GM18526 (cell line): Measurements from ENCODE around the gene ABHD10.

ENCODE experiments used
- POLR2A ChIP-seq: IDR thresholded peaks from 3 replicates; pipeline ENCODE4 v1.6.1; 2011; ENCODE audit not compliant: insufficient read length; ENCODE audit errors: extremely low read depth

ABHD10 gene

DNA sequence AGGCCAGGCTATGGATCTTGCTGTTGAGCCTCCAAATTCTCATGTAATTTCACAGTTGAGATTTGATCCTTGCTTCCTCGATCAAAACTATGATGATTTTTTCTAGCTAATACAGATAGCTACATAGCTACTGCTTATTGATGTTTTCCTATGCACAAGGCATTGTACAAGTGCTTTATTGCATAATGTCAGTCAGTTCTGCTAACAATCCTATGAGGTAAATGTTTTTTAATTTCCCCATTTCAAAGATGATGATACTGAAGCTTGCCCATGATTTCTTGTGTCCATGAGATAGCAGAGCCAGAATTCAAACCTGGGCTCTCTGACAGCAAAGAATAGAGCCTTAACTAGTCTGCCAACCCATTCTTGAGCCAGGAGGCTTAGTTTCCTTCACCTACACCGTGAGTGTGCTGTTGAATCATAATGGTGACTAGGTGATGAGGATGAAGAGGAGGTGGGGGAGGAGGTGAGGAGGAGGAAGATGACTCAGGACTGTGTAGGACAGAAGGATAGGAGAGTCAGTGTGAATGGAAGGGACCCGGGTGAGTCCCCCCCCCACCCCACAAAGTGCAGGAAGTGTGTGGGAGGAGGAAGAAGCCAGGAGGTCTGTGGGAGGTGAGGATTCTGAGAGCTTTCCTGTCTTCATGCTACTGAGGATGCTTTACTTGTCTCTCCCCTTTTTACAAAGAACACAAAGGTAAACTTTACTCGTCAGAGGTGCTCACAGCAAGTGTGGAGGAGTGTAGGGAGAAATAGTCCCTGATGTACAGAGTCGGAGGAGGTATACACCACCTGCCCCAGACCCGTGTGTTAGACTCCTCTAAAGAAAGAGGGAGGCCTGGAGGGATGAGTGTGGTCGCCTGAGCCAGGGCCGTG is 23.5 kb downstream of the ABHD10 start:
- no peak for TF ChIP-seq POLR2A

DNA sequence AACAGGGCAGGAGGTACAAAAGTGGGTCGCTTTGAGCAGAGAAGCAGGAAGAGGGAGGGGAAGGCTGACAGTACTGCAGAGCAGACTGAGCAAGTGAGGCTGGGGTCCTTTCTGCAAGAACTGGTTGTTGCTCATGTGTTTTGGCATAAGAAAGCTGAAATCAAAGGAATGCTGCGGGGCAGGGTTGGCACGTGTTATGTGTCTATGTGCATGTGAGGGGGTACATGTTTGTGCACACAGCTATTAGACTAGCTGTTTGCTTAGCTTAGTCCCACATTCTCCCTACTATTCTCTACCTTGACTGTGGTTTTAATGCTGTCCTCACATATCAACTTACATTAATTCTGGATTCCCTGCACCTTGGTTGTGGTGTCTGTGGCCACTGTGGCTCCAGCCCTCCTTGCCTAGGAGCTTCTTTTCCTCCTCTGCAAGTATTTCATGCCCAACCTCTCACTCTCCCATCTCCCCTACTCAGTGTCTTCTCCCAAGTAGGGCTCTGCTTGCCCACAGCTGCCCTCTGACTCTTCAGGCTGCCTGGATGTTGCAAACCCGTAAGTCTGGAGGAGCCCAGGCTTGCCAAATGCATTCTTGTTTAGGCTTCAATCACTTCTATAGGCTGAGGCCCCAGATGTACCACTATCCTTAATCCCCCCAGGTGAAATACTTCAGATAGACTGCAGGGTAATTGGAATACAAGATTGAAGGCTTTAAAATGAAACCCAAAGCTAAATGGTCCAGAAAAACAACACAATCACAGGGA is 24.7 kb downstream of the ABHD10 start:
- TF ChIP-seq POLR2A, result no peak

DNA sequence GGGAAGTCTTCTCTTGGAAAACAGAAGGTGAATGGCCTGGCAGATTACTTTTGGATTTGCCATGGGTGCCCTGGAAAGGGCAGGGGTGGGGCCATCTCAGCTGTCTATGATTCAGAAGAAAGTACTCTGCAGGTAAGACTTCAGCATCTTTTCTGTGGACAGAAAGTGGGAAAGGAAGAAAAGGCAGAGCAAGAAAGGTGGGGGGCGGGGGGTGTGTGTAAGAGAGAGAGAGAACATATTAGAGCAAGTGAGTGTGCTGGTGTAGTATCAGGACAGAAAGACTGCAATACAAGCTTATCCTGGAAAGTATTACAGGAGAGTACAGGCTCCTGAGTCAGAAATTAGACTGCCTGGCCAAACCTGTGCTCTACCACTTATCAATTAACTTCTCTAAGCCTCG is 25.4 kb downstream of the ABHD10 start:
- no peak for TF ChIP-seq POLR2A

DNA sequence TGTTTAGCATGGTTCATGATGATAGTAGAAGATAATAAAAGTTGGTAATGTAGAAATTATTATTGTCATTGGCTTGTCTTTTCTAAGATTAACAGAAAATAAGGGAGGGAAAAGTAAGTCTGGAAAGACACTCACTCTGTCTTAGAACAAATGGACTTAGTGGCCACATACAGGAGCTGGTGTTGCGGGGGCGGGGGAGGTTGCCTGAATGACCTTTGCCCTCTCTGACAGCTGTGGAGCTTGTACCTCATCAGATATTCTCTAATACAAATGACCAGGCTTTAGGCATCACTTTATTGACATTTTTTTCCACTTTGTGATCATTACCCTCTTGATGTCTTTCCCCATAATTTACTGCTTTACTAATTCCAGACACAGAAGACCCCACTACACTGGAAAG is 25.8 kb downstream of the ABHD10 start:
- TF ChIP-seq POLR2A, result no peak

DNA sequence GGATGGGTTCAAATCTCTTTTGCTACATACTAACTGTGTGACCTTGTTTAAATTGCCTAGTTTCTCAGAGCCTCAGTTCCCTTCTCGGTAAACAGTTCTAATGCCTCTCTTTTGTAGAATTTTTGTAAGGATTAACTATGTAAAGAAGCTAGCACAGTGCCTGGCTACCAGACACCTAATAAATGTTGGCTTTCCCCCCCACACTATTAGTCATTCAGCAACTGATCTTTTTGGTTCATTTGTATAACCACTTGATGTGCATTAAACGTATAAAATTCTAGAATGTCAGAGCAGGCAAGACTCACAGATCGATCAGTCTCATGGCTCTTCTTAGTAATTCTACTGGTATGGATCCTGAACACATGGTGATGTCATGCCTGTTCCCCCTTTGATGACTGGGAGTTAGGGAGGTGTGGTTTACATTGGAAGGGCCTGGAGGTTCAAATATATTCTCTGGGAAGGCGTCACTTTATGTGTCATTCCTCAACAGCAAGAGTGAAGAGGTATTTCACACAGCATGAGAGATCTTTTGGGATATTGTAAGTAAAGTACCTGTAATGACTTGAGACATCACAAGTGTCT is 26.4 kb downstream of the ABHD10 start:
- TF ChIP-seq POLR2A, result no peak

DNA sequence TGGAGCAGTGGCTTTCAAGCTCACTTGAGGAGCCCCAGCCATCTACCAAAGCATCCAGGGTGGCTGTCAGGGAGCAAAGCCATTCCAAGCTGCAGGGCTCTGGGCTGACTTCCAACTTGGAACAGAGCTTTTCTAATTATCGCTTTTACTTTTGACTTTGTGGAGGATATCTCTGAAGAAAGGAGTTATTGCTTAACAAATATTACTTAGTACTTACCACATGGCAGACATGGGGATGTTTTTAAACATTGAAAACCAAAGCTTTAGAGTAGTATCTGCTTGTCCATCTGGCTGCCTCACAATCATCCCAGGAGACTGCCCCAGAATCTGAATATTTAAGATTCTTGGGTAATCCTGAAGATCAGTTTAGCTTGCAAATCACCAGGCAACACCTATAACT is 28.8 kb downstream of the ABHD10 start:
- no peak for TF ChIP-seq POLR2A

DNA sequence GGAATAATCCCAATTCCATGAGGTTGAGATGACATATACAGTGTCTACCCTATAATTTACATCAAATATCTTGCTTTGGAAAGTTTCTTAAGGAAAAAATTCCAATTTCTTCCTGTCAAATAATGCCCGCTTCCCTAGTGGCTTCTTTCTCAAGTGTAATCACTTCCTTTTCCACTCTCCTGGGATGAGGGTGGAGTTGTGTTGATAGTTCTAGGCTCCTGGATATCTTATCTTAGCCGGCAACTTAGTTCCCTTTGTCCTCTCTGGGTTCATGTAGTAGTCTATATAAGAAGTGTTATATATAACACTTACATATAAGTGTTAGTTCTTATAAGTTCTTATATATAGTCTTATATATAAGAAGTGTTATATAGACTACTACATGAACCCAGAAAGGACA is 30.8 kb downstream of the ABHD10 start:
- TF ChIP-seq POLR2A, result no peak

DNA sequence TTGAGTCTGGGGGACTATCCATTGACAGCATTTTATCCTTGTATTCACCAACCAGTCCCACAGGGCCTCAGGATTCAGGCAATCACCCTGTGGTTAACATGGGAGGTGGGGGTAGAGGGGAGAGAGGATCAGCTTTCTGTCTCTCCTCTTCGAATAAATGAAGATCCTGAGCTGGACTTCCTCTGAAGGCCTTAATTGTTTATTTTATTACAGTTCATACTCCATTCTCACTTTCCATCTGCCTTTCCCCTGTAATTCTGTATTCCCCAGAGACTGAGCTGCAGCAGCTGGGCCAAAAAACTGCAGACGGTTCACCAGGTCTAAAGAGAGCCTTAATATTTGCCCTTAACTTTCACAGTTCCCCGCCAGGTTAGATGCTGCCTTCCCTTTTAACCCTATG is 31.8 kb downstream of the ABHD10 start:
- TF ChIP-seq POLR2A, result no peak

DNA sequence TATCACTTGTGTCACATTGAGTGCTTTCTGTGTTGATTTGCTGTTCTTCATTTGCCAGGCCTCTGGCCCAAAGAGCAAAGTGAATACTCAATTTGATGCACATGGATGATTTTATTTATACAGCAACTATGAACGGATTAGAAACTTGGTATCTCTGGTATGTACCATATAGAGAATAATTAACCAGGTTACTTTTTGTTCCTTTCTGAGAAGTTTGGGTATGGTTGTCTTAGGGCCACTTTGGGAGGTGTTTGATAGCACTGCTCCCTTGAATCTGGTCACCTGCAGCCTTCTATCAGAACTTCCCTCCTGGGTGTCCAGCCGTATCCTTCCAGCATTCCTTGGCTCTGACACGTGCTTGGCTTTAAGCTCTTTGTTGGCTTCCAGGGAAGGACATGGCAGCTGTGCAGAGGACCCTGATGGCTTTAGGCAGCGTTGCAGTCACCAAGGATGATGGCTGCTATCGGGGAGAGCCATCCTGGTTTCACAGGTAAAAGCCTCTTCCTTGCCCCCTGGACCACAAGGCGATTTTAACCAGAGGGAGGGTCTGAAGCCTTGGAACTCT is 32.6 kb downstream of the ABHD10 start:
- no peak for TF ChIP-seq POLR2A

DNA sequence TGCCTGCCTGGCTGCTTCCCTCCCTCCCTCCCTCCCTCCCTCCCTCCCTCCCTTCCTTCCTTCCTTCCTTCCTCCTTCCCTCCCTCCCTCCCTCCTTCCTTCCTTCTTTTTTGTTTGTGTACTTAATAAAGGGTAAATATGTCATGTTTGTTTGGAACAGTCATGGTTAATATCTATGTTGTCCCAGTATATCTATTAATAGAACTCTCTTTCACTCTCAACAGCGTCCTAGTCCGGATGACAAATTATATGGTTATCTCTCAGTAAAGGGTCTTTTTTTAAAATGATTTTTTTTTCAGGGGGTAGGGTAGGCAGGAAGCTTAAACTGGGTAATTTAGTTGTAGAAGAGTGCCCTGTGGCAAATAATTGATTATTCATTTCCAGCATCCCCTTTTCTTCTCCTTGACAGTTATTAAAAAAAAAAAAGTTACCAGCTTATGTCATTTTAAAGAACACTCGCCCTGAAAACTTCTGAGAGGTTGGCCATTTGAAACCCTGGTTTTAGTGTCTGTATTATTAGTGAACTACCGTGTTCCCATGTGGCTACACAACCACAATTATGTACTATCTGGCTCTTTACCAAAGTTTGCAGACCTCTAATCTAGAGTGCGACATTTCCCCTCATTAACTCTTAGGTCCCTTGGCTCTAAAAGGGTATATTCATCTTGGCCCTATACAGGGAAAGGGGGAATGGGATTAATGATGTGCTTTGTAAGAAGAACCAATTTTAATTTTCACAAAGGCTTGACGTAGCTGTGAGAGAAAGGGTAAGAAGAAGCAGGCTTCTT is 33.6 kb downstream of the ABHD10 start:
- no peak for TF ChIP-seq POLR2A

DNA sequence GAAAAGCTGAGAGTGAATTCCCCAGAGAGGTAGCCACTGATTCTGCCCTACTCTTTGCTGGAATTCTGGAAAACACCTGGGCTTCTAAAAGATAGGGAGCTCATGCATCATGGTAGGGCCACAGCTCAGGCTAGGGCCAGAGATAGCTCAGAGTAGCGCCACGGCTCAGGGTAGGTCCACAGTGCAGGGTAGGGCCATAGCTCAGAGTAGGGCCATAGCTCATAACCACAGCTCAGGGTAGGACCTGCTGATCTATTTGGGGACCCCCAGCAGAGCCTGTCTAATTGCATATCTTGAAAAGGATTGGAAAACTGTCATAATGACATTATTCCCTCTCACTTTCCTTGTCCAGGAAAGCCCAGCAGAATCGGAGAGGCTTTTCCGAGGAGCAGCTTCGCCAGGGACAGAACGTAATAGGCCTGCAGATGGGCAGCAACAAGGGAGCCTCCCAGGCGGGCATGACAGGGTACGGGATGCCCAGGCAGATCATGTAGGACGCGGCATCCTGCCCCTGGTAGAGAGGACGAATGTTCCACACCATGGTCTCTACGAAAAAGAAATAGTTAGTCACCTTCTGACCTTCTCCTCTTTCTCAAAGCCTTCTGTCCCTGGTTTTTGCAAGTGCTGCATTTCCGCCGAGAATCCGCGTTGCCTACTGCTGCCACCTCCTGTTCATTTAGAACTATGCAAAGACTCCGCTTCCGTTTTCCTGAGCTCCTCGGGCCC is 34.4 kb downstream of the ABHD10 start:
- TF ChIP-seq POLR2A, result no peak

DNA sequence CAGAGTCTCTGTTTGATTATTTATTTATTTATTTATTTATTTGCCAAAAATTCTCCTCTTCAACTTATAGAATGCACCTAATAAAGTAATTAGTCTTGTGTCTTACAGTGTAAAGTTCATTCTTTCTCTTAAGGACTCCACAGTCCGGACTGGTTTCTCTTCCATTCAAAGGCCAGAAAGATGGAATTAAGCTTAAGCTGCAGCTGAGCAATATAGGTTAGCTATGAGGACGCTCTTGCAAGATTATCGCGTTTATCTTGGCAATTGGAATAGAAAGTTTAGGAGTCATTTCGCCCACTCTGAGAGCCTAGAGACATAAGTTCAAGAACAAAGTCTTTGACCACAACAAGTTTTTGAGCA is 34.9 kb downstream of the ABHD10 start:
- no peak for TF ChIP-seq POLR2A

DNA sequence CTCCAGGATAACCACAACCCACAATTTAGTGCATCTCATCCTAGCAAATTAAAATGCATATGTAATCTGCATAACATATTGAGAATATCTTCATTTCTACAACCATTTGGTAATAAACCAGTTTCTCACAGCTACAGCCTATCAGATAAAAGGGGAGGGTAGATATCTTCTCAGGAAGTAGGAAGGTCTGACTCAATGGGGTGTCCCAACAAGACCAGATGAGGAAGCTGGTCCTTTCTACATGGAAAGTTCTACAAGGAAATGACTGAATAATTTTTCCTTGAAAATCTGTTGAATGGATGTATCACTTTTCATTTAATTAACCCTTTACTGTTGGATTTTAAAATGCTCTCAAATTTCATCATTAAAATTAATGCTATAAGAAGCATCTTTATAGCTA is 38.3 kb downstream of the ABHD10 start:
- no peak for TF ChIP-seq POLR2A

DNA sequence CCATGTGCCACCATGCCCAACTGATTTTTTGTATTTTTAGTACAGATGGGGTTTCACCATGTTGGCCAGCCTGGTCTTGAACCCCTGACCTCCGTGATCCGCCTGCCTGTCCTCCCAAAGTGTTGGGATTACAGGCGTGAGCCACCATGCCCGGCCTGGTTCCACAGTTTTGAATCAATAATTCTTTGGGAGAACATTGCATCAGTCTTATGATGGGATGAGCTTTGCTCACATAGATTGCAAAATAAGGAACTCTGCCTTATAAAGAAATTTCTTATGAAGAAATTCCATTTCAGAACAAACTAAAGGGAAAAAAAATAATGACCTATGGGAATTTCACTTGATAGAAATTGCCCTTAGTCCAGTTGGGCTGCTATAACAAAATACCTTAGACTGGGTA is 39.9 kb downstream of the ABHD10 start:
- no peak for TF ChIP-seq POLR2A

DNA sequence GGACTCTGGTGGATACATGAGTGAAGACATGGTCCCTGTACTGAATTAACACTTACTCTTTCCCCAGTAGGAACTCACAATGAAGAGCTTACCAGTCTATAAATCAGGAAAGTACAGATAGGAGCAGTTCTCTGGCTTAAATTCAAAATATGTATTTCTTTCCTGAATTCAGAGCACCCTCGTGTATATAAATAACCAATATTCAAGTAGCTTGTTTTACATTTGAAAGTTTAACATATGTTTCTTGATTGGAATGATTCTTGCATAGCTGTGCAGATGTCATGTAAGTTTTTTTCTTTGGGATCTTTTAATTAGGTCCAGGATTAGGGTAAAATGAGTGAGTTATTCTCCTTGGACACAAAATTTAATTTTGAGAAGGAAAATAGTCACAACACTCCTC is 40.9 kb downstream of the ABHD10 start:
- TF ChIP-seq POLR2A, result no peak

DNA sequence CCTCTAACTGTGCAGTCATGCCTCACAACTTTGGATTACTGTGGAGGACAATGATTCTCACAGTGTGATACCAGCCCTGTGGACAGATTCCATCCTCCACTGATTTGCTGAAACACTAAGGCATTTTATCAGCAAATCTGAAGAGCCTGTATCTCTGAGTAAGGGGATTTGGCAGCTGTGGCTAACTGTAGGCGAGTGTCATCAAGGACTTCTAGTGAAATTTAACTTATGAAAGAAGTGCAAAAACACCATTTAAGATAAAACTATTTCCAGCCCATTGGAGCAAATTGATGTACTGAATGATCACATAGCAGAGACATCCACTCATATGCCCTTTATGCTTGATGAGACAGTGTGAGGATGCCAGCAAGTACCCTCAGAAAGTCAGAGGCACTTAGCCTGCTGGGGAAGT is 41.9 kb downstream of the ABHD10 start:
- no peak for TF ChIP-seq POLR2A
